GM10266 (cell line): Measurements from ENCODE around the gene PRDX2.
"Not testable (repeated sequence)": the region's sequence is repeated elsewhere in the genome, so short reads cannot be mapped to it uniquely, and the experiment has no call there.

Source experiments
- DNase-seq: peaks from one replicate; pipeline ENCODE4 v3.0.0; 2012; ENCODE audit errors: extremely low spot score
- CTCF ChIP-seq: IDR thresholded peaks from 2 replicates; pipeline ENCODE4 v1.5.1; 2012; ENCODE audit warnings: mild to moderate bottlenecking, low read depth; ENCODE audit not compliant: control insufficient read depth, insufficient read depth; ENCODE audit errors: missing control alignments

PRDX2 gene

GRCh38 chr19:12801466-12802266, at the start of gene PRDX2, which contains the start of gene THSD8:
Gene PRDX2 (minus strand): TSS chr19:12801800. CDS start chr19:12801261, 539 bp downstream.
Gene THSD8 (plus strand): TSS chr19:12802069. CDS start chr19:12802072, 3 bp downstream.
- TF ChIP-seq CTCF, result no peak
- peak; percentile 85 for DNase-seq

GRCh38 chr19:12847159-12848139, 45.8 kb upstream of the PRDX2 start:
- peak; percentile 92 for DNase-seq
- TF ChIP-seq CTCF, result peak; percentile 100

- DNase-seq, result not testable (repeated sequence)
Observed at GRCh38 chr19:12846613-12847012, 45.0 kb upstream of the PRDX2 start.

- TF ChIP-seq CTCF, result no peak
- no peak for DNase-seq
Observed at GRCh38 chr19:12843999-12844732, 42.6 kb upstream of the PRDX2 start.

- TF ChIP-seq CTCF, result no peak
- DNase-seq, result no peak
Observed at GRCh38 chr19:12843328-12843727, 41.7 kb upstream of the PRDX2 start.

- no peak for DNase-seq
- TF ChIP-seq CTCF, result no peak
Observed at GRCh38 chr19:12842511-12842910, 40.9 kb upstream of the PRDX2 start.

- TF ChIP-seq CTCF, result no peak
- DNase-seq, result no peak
Observed at GRCh38 chr19:12841094-12841493, 39.5 kb upstream of the PRDX2 start.
